NCI-H69 (cell line): ENCODE data around the gene PAX7.
A peak's percentile ranks its signal among the peaks of the same experiment; 100 is the strongest.
"Not testable (repeated sequence)": the region's sequence is repeated elsewhere in the genome, so short reads cannot be mapped to it uniquely, and the experiment has no call there.

ENCODE experiments used
- DNase-seq: peaks from one replicate; lab custom pipeline; 2025; lab: John Stamatoyannopoulos, UW

The PAX7 gene

DNA sequence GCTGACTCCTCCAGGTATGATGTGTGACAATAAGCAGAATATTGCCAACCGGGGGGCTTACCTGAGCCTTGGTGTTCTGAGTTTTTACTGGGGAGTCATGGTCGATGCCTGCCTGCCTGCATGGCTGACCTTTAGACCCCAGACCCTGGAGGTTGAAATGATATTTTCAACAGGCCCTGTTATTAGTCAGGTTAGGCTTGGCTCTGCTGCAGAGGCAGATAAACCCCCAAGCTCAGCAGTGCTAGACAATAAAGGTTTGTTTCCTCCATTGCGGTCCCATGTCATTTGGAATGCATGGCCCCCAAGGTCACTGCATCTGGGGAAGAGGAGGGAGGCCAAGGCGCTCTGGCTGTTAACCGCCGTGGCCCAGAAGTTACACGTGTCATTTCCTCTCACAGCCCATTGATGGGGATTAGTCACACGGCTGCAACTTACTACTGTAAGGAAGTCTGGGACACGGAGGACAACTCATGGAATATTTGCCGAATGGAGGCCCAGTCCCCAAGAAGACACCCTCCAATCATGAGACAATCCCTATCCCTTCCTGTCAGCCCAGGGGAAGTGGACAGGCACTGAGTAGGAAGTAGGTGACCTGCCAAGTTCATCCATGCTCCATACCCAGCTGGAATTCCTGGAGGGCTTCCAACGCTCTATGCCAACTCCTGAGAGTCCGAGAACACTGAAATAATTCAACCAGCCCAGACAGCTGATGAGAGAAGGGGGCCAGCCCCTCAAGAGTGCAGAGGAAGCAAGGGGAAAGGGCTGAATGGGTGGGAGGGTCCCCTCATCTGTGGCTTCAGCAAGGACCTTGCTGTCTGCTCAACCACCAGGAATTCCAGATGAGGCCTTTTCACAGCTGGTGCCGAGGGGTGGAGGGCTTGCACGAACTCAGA is 131.5 kb downstream of the PAX7 start:
- DNase-seq: no peak

DNA sequence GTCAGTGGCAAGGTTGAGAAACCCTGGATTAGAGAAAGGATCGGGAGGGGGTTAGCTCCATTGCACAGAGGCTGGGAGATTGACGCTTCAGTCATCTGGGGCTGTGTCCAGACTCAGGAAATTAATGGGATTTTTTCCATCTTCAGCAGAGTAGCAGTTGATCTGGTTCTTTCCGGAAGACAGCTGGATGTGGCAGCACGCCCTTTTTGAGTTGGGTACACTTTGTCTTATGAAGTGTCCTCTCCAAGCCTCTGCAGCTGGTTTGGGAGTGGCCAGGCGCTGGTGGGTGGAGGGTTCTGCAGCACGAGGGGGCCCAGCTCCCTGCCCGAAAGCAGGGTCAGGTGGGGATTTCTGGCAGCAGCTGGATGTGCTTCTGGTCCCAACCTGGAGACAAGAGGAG is 133.7 kb downstream of the PAX7 start:
- no peak for DNase-seq

DNA sequence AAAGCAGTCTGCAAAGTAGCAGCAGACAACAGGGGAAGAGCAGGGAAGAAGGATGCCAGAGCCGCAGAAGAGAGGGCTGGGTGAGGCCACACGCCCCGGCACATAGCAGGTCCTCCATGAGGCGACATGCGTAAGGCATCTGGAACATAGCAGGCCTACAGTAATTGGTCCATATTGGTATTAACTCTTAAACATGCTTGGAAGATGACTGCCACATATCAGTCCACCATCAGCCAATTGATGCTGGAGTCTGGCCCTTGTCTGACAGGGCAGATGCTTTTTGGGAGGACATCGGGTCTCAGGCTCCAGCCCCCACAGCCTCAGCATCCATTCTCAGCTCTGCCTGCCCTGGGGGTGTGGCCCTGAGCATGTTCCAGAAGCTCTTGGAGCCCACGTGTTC is 135.1 kb downstream of the PAX7 start:
- DNase-seq: no peak

DNA sequence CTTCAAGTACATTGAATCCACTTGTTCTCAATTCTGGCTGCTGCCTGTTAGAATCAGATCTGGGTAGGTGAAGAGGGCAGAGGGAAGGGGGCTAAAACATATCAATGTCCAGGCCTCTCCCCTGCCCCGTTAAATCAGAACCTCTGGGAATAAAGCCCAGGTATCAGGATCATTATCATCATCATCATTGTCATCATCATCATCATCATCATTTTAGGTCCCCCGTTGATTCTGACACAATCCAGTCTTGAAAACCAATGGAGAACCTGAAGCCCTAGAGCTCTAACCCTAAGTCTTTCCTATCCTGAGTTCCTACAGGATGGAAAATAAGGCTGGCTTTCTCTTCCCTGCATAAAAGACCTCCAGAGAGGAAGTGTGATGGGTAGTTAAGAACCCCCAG is 135.7 kb downstream of the PAX7 start:
- no peak for DNase-seq

DNA sequence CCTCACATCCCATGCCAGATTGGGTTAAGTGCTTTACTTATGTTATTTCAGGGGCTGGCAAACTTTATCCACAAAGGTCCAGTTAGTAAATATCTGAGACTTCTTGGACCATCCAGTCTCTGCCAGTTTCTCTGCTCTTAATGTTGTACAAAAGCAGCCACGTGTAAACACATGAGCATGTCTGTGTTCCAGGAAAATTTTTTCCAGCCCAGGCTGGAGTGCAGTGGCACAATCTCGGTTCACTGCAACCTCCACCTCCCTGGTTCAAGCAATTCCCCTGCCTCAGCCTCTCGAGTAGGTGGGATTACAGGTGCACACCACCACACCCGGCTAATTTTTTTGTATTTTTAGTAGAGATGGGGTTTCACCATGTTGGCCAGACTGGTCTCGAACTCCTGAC is 136.9 kb downstream of the PAX7 start:
- not testable (repeated sequence) for DNase-seq

DNA sequence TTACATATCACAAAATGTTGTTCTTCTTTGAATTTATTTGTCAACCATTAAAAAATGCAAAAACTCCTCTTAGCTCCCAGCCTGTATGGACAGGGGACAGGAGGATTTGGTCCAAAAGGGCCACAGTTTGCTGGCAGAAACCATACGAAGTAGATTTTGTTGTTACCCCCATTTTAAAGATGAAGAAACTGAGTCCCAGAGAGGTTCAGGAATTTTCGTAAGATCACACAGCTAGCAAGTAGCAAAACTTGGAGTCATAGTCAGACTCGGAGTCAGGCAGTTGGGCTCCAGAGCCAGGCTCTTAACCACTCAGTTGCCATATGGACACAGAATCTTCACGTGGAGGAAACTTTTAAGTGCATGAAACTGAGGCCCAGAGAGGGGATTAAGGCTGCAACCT is 137.4 kb downstream of the PAX7 start:
- DNase-seq: no peak

DNA sequence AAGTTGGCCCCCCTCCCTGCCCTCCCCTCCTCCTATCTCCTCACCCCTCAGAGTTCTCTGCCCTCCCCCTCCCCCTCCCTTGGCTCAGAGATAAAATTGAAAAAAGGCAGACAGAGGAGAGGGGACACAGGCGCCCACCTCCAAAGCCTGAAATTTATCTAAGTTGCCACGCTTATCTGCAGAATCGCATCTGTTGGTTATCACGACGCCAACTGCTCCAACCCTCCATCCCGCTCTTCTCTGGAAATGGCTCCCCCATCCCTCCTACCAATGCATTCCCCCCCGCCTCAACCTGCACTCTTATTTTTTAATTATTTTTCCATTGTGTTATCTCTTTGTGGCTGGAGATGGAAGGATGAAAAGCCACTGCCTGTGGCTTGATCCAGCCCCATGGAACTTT is 138.5 kb downstream of the PAX7 start:
- no peak for DNase-seq

DNA sequence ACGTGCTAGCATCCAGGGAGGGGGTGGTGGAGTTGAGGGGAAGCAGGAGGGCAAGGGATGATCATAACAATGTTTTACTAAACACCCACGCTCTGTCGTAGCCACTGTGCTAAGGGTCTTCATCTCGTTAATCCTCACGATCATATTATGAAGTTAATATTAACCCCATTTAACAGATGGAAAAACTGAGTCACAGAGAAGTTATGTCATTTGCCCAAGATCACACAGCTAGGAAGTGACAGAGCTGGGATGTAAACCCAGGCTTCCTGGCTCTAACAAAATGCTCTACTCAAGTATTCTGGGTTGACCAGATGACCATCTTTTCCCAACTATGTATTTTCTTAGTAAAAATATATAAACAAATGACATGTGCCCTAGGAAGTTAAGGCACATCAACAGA is 140.2 kb downstream of the PAX7 start:
- no peak for DNase-seq

DNA sequence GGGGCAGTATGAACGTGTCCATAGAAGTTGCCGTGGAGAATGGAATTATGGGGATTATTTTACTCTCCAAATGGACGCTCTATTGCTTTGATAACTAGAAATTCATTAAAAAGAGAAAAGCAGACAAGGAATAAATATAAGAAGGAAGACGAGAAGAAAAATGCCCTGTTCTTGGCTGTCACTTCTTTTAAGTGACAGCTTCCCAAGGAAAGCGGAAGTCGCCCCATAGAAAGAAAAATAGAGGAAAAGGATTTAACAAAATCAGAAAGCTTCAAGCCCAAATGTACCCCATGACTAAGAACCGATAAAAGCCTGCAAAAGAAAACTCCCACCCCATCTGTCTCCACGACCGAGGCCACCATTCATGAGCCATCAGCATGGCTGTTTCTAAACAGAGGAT is 143.1 kb downstream of the PAX7 start:
- no peak for DNase-seq

DNA sequence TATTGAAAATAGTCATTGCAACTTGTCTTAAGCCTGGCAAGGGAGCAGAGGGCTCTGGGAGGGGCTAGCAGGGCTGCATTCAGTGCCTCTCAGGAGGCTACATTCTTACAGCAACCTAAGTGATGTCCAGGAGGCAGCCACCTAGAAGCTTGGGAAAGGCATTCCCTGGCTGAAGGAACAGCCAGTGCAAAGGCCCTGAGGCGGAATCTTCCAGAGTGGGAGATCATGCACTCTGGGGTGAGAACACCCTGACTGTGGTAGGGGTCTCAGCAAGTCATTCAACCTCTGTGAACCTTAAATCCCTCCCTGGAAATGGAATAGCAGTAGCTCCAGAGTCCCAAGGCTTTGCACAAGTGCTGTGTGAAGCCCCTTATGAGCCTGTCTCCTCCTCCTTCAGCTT is 144.7 kb downstream of the PAX7 start:
- DNase-seq: no peak

DNA sequence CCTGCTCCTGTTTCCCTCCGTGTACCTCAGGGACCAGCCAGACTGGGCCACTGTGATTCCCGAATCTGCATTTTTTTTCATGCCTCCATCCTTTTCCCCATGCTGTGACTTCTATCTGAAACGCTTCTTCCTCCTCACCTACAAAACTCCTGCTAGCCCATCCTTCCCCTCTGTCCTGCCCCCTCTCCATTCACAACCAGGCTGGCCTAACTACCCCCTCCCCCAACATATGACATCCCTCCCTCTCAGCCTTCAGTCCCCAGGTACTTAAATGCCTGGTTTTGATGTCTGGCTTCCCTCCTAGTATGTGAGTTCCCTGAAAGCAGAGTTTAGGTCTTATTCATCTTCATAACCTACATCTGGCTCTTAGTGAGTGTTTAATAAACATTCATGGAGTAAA is 146.1 kb downstream of the PAX7 start:
- no peak for DNase-seq

DNA sequence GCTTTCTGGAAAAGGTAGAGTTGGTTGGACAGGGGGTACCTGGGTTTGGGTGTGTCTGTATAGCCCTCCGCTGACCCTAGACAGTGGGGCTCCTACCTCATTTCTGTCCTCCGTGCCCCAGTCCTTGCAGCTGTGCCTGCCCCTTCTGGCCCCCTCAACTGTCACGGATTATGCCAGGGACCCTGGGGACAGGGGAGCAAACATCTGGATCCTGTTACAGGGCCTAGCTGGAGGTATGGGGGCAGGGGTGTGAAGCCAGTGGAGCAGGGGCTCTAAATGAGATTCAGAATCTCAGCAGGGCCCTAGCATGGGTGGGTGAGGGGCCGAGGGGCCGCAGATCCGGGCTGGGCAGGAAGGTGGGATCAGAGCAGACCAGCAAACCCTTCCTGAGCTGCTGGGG is 147.8 kb downstream of the PAX7 start:
- DNase-seq: no peak

DNA sequence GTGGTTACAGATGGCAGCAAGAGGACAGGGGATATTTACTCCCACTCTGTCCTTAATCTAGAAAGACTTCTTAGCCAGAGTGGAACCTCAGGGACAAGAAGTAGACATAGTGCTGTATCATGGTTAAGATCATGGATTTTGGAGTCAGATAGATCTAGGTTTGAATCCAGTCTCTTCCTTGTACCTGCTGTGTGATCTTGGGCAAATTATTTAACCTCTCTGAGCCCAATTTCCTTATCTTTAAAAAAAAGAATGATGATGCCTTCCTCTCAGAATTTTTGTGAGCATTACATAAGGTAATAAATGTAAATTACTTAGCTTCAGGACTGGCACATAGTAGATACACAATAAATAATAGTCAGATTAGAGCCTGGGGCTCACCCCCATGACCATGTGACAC is 150.4 kb downstream of the PAX7 start:
- no peak for DNase-seq

DNA sequence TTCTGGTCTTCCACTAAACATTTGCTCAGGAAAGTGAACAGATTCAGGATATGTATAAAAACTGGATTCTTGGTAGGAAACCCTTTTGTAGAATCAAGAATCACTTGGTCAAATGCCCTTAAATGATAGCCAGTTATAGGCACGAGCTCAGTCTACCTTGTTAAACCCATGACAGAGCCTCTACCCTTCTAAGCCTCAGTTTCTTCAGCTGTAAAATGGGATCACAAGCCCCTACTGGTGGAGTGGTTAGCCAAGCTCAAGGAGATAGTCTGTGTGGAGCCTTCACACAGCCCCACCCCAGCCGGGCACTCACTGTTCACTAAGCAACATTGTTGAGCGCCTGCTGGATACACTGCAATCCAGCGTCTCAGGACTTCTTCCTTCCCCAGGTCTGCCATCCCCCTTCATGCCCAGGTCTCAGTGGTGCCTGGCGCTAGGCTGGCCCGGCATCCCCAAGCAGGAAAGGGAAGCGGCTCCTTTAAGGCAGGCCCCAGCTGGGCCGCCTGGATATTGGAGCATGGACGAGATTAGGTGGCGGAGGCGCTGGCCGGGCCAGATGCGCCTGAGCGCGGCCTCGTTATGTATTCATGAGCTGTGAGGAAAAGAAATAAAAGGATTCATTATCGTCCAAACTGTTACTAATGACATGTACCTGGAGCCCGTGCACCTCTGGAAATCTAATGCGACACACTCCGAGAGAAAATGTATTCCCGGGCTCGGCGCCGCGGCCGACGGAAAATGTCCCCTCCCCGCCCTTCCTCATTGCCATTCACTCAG is 153.2 kb downstream of the PAX7 start:
- DNase-seq: no peak

DNA sequence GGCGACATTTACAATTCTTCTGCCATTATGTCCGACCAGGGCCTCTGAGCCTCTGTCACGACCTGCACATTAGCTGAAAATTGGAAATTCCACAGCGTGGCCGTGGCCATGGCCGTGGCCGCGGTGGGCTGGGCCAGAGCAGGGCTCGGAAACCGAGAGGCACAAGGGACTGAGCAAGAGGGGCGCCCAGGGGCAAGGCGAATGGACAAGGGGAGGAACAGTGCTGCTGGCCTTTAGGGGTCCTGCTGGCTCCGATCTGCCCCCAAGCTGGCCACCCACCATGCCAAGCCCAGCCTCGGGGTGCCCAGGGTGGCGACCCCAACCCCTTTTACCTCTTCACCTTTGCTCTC is 153.8 kb downstream of the PAX7 start:
- DNase-seq: no peak

DNA sequence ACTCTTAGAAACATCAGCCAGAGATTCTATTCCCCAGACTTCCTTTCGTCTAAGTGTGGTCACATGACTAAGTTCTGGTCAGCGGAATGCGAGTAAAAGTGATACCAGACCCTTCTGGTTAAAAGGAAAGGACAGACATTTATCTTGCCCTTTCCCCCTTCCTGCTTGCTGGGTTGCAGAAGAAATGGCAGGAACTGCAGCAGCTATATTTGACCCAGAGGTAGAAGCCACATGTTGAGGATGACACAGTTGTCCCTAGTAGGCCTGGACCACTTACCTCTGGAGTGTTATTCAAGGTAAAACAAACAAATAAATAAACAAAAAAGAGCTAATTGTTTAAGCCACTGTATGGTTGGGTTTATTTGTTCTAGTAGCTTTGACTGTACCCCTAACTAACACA is 155.5 kb downstream of the PAX7 start:
- no peak for DNase-seq

DNA sequence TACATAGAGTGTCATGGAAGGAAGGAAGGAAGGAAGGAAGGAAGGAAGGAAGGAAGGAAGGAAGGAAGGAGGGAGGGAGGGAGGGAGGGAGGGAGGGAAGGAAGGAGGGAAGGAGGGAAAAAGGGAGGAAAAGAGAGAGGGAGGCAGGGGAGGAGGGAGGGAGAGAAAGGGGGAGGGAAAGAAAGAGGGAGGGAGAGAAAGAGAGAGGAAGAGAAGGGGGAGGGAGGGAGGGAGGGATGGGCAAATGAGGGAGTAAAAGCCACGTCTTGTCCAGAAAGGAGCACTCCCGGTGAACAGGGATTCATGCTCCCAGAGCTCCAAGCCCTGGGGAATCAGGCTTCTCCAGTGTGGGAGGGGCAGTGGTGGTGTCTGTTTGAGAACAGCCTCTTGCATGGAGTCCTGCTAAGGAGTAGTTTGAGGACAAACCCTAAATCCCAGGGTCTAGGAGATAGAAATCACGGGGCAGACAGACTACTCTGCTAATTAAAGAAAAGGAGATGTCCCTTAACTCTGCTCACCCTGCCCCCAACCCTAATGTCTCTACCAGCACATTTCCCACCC is 157.3 kb downstream of the PAX7 start:
- DNase-seq: no peak

DNA sequence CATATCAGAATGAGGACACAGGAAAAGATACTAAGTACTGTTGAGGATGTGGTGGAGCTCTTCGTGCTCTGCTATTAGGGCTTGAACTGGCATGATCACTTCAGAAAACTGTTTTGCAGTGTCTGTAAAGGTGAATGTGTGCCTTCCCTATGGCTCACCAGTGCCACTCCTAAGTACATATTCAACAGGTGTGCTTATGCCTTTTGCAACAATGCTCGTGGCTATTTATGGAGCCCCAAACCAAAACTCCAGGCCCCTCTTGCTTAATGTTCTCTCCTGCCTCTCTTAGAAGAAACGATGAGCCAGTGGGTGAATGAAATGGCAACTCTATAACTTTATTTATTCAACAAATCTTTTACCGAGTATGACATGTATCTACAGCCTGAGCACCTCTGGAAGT is 158.6 kb downstream of the PAX7 start:
- no peak for DNase-seq

DNA sequence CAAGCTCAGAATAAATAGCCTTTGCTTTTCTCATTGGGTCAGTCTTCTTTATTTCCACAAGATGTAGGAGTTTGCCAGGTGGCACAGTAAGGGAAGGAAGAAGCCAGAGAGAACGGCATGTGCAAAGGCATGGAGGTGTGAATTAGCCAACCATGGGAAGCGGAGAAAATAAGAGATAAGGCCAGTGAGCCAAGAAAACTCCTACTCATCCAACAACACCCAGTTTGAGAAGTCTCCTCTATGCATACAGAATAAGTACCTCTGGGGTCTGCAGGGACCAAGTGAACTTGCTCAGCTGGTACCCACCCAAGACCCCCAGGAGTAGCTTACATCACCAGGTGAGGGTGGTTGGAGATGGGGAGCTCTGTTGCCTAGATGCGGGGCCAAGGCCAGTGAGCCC is 162.1 kb downstream of the PAX7 start:
- no peak for DNase-seq

DNA sequence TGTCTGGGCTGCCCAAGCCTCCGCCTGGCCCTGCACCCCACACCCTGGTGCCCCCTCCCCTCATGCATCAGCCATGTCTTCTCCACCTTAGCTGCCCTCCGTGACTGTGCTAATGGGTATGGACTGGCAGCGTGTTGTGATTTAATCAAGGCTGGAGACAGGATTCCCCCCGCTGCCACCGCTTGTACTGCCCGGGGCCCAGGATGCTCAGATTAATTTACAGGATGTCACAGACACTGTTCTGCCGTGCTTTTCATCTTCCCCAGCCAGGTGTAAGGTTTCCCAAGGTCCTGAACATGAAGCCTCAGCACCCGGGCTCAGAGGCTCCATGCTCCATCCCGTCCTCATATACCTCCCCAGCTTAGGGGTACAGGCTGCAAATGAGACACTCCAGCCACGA is 162.5 kb downstream of the PAX7 start:
- DNase-seq: no peak

DNA sequence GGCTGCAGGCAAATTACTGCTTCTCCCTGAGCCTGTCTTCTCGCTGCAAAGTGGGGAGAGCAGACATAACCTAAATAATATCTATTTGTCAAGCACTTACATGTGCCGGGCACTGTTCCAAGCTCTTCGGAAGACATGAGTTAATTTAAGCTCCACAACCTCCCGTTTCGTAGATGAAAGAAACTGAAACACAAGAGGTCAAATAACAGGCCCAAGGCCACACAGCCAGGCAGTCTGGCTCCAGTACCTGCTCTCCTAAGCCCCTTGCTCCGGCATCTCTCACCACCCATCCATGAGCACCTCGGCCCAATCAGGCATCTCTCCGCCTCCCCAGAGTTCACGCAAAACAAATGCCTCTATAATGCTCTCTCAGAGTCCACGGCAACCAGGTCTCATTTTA is 163.4 kb downstream of the PAX7 start:
- DNase-seq: peak; percentile 1

DNA sequence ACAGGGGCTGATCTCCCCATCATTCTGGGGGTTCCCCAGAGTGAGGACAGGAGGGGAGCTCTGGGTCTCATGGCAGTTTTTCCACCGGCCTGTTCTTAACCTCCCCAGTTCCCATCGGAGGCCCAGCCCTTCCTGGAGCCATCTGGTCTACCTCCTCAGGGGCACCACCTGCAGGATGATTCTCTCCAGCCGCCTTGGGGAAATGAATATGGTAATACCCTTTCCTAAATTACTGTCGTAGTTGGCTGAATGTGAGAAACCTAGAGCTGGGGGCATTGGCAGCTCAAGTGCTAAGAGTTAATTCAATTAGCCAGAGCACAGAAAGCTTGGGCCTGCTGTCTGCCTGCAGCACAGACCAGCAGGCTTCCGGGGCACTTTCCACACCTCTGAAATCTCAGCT is 163.9 kb downstream of the PAX7 start:
- peak; percentile 0 for DNase-seq

DNA sequence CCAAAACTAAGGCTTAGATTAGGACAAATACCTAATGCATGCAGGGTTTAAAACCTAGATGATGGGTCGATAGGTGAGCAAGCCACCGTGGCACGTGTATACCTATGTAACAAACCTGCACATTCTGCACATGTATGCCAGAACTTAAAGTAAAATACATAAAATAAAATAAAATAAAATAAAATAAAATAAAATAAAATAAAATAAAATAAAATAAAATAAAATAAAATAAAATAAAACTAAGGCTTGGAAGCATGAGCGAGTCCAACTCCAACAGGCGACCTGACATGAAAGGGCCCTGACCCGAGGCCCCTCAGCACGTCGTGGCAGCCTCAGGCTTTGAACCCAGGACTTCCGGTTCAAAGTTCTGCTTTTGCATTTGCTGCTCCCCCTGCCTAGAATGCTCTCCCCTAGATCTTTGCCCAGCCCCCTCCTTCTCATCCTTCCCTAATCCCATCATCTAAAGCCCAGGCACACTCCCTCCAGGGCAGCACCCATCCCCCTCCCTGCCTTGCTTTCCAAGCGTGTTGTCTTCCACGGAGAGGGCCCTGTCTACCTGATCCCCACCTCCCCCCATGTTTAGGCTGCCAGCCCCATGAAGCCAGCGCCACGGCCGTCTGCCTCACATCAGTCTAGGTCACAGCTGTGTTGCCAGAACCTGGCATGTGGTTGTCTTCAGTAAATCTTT is 164.5 kb downstream of the PAX7 start:
- no peak for DNase-seq
